DOHH2 (cell line): Measurements from ENCODE around the gene TRAPPC4.

Experiments used
- CTCF ChIP-seq: fragments of 200-600 bp; sonication (generic); IDR thresholded peaks from one replicate; pipeline ENCODE4 v1.5.1; 2014; ENCODE audit warnings: antibody characterized with exemption, mild to moderate bottlenecking, low read depth, low read length; ENCODE audit not compliant: poor library complexity, severe bottlenecking
- EZH2phosphoT487 ChIP-seq: fragments of 200-600 bp; sonication (generic); IDR thresholded peaks from 2 replicates; pipeline ENCODE4 v1.6.1; 2017; ENCODE audit warnings: borderline replicate concordance, mild to moderate bottlenecking, antibody characterized with exemption, low read length, moderate library complexity, mixed read lengths

DNA sequence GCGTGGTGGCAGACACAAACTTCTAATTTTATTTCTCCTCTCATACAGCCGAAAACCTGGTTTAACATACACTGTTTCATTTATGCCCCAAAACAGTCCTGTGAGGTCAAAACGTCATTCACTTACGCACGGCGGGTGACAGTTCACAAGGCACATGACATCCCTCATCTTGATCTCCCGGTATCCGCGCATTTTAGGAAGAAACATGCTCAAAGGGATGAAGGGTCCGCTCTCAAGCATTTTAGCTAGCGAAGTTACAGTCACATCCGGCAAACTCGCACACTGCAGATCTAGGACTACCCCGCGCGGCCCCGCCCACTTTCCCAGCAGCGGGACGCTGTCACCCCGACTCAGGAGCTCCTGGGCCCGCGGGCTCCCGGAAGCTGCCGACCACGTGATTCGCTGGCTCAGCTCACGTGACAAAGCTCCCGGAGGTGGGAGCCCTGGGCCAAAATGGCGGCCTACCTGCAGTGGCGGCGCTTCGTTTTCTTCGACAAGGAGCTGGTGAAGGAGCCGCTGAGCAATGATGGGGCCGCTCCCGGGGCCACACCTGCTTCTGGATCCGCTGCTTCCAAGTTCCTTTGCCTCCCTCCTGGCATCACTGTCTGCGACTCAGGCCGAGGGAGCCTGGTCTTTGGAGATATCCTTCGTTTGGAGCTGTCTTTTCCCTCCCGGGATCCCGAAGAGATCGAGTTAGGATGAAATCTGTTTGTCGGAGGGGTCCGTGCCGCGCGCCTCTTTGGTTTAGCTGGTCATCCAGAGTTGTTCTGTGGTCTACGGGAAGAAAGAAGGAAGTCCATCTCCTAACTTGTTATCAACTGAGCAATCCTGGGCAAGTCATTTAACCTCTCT, 49.0 kb downstream of the TRAPPC4 start, which contains the start of gene VPS11:
- TF ChIP-seq CTCF (no peak), EZH2phosphoT487 (no peak)
